Islet of Langerhans (tissue), 1 donor: ENCODE measurements around the gene DTHD1.

Experiments used
- FAIRE-seq: peaks from one replicate; lab custom pipeline; 2011; peaks lifted over from hg19 to GRCh38; lab: Jason Lieb, UNC

DTHD1 gene

DNA sequence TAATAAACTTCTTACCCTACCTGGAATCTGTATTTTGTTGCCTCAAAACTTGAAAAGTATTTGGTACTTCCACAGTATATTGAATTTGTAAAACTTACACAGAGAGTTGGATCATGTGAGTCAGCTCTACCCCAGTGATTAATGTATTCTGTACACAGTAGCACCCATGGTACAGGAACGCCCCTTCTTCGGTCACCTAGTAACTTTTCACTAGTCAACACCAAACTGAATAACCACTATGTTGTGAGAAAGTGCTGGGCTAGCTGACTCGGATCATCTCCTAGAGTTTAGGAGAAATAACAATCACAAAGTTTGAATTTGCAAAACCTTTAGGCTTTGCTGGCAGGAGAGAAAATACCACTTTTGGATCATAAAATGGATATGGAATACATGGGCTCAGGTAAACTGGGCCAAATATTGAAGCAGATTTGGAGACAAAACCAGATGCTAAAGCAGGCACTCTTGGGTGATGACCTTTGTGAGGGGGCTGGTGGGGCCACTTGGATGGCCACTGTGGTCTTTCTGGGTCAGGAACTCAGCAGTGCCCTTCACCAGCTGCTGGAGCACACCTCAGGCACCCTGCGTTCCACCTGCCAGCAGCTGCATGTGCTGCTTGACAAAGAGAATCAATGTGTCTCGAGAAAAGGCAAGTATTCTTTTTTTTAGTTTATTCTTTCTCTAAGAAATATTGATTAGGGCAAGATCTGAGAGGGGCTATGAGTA, at the start of gene DTHD1:
TSS of gene DTHD1 (plus strand) at position 233 of the 723 bp plus-strand sequence. CDS start at position 376, 143 bp downstream.
- no peak for FAIRE-seq

DNA sequence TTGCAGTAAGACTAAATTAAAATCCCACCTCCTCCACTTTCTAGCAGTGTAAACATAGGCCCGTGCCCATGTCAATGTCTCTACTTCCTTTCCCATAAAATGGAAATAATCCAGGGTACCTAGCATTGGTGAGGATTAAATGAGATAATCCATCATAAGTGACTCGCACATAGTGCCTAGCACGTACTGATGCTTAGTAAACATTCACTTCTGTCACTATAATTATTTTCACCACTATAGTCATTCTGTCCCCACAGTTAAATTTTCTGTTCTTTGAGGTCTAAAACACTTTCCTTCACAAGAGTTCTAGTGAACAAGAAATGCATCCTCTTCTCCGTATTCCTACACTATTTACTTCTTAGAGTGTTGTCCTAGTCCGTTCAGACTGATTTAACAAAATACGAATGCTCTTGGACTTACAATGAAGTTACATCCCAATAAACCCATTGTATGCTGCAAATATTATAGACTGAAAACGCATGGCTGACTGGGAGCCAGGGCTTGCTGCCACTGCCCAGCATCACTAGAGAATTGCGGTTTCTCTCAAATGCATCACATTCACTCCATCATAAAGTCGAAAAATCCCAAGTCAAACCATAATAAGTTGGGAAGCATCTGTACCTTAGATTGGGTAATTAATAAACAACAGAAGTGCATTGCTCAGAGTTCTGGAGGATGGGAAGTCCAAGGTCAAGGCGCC, 47.7 kb upstream of the DTHD1 start:
- no peak for FAIRE-seq

DNA sequence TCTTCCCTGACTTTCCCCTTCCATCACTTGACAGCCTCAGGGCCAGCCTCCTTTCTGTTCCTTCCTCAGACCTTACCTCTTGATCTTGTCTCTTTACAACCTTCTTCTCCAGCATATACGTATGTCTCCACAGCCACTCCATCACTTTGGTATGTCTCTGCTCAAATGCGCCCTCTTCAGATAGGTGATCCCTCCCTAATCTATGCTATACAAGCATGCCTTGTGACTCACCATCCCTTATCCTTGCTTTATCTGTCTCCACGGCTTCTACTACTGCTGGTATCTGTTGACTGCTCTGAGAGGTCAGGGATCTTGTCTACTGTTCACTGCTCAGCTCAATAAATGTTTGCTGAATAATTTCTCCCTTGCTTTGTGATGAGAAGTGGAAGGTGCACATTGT, 46.1 kb upstream of the DTHD1 start:
- no peak for FAIRE-seq

DNA sequence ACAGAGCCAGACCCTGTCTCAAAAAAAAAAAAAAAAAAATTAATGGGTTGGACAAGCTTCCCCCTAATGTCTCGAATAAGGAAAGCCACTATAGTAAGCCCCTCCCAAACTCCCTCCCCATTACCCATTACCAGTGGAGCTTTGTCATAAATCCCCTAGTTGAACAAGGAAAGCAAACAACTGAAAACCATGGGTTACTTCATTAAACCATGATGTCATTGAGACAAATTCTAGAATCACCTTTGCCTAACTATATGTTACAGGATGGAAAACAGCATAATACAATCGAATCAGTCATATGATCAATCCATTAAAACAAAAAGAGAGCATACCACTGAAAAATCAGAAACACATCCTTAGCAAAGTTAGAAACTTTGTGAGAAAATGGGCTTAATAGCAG, 45.3 kb upstream of the DTHD1 start:
- no peak for FAIRE-seq

DNA sequence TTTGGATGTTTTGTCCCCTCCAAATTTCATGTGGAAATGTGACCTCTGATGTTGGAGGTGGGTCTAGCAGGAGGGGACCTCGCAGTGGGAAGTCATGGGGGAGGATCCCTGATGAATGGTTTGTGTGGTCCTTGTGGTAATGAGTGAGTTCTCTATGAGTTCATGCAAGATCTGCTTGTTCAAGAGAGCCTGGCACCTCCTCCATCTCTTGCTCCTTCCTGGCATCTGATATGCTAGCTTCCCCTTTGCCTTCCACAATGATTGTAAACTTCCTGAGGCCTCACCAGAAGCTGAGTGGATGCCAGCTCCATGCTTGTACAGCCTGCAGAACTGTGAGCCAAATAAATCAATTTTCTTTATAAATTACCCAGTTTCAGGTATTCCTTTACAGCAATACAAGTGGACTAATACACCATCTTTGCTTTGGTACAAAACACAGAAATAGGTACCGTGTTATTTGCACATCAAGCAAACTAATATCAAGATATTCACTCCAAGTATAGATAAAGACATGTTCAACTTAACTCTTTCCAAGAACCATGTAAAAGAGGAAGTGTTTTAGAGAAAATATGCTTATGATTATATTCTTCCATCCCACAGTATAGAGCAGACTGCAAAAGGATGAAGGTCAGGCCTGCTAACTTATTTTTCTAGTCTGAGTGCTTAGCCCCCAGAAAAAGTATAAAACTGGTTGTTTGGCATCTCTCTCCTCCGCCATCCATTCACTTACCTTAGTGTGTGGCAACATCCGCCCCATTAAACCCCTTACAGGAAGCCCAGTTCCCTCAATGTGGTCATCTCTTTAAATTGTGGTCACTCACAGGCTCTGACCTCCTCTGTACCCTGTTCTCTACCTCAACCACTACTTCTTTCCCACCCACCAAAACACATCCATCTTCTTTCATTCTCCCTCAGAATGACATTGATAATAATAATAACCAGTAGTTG, 43.8 kb upstream of the DTHD1 start:
- FAIRE-seq = no peak

DNA sequence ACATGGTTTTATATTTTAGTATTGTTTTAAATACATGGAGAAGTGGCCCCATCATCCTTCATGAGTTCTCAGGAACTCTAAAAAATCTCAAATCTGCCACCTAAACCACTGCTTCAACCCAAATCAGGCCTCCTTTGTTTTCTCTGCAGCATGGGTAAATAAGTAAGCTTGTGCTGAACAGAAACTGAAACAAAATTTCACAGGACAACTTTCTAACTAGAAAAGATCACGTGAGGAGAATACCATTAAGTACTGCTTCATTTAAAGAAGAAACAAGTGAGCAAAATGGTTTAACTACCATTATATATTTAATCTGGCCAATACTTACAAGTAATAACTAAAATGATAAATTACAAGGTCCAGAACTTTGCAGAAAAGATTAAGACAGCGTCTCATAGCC, 39.6 kb upstream of the DTHD1 start:
- FAIRE-seq = no peak

DNA sequence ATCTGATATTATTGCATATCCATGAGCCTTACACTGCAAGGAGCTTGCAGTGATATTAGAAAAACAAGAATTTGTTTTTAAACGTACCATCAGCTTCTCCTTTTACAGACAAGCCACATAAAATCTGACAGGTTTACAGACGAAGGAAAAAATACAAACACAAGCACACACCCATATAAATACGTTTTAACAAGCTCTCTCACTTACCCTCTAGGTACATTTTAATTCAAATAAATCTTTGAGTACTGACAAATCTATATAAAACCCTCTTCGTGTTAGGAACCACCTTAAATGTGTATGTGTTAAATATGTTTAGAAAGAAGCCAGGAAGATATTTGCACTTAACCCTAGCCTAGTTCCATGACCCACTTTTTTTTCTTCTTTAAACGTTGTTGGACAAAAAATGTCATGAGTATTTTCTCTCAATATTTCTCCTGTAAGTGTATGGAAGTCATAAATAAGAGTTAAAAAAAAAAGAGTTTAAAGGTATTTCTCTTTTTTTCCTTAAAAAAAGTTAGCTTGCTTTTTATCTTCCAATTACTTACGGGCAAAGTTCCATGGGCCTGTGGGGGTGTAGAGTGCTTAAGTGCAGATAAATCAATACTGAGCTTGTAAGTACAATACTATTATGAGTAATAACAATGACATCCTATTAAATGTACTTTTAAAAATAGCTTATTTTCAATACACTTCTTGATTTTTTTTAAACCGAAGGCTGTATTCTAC, 38.6 kb upstream of the DTHD1 start:
- FAIRE-seq = no peak

DNA sequence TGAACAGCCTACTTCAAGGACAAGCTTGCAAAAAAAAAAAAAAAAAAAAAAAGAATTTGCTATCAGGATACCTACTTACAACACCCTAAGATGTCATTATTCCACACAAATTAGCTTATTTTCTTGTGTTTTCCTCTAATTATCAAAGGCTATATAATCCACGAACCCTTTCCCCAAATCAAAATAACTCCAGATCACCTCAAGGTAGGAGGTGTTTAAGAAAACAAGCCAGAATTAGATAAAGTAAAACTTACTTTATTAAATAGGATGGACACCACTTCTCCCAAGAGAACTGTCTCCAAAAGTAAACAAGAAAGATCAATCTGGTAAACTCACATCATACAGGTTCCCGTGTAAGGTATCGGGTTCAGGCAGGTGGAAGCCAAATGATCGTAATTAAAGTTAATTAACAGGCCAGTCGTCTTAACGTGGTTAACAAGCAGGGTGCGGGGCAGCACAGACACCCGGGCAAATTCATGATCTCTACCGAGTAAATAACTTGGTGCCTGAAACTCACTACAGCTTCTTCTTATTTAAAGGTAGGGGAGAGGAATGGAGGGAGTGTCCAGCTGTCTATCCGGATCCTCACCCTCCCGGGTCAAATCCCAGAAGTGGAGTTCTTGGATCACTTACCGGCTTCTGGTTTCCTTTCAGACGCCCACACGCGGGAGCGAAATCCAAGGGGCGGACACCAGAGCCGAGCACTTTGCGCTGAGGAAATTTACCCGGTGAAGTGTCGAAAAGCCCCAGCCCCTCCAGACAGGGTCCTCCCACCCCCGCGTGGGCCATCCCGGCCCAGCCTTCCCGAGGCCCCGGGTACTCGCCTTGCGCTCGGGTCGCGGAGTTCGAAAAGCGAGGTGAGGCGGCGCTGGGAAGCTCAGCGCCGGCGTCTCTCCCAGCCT, 37.8 kb upstream of the DTHD1 start:
- FAIRE-seq = no peak

DNA sequence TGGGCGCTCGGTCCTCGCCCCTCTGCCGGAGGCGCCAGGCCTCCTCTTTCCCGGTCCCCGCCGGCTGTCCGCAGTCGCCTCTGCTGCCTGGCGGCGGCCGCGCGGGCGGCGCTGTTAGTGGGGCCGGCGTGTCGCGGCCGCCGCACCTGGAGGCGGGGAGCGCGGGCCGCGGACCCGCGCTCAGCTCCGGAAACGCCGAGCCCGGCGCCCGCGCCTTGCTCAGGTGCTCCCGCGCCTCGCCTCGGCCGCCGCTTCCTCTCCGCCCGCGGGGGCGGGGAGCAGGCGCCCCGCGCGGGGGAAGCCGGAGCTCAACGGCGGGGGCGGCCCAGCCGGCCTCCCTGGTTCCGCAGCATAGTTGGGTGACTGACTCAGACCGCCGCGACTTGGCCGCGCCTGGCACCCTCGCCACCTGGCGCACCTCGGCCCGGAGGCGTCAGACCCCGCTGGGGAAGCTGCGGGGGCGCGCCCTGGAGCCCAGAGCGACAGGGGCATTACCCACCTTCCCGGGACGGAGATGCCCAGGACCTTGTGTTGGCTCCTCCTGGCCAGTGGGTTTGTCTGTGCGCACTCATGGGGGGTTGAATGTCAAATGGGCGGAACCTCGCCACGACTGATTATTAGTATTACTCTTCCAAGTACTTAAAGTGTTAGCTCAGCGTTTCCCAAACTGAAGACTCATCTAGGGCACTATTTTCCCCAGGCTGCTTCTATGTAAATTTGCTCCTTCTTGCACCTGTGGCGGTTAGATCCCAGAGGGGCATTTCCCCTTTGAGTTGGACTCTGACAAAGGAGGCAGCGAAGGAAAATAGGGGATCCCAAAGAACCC, 36.9 kb upstream of the DTHD1 start, which contains the start of gene ARAP2:
TSS of gene ARAP2 (minus strand) at position 258 of the 826 bp plus-strand sequence. CDS start 15,028 bp downstream, outside the sequence.
- no peak for FAIRE-seq

DNA sequence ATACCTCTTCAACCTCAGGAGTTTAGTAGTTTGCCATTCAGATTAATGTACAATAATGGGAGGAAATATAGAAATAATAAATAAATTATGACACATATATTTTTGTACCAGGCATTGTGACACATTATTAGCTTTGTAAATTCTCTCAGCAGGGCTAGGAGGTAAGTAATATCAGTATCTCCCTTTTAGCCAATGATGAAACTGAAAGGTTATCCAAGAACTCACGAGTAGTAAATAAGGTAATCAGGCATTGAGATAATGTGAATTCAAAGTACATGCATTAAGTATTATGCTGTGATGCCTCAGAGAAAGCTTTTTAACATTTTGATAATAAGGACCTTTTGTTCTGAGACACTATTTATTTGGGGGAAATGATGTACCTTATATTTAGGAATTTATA, 31.8 kb upstream of the DTHD1 start:
- no peak for FAIRE-seq

DNA sequence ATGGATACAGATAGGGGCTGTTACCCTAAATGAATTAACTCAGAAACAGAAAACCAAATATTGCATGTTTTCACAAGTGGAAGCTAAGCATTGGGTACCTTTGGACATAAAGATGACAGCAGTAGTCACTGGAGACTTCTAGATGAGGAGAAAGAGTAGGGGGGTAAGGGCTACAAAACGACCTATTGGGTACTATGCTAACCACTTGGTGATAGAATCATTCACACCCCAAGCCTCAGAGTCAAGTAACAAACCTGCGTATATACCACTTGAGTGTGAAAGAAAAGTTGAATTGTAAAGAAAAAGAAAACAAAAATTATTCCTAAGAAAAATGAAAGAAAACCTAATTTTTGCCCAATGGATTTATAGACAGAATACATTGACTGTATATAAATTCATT, 29.4 kb upstream of the DTHD1 start:
- no peak for FAIRE-seq

DNA sequence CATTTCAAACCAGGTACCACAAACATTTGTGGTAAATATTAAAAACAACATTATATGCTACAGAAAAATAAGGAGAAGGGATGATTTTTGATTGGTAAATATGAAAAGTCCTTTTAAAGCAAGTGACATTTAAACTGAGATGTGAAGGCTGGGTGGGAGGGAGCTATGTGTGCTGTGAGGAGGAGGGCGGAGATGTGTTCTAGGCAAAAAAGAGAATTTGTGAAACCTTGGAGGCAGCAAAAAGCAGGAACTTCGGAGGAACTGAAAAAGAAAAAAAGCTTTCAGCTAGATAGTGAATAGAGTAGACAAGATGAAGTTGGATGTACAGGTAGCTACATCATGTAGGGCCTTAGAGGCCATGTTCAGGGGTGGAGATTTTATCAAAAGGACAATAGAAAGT, 27.0 kb upstream of the DTHD1 start:
- no peak for FAIRE-seq

DNA sequence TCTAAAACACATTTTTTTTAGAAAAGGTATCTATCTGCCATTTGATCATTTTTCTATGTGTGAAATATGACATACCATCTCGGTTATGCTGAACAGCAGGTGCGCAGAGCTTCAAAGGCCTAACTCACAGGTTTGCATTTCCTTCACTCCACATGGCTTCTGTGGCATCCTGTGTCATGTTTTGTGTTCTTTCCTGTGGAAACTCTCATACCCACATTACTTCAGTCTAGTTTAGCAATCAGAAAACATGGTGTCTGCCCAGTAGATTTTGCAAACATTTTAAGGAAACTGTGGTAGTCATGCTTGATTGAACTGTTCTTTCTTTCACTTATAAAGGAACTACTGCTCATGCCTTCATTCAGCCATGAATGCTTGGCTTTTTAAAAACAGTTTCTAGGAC, 25.8 kb upstream of the DTHD1 start:
- FAIRE-seq = no peak

DNA sequence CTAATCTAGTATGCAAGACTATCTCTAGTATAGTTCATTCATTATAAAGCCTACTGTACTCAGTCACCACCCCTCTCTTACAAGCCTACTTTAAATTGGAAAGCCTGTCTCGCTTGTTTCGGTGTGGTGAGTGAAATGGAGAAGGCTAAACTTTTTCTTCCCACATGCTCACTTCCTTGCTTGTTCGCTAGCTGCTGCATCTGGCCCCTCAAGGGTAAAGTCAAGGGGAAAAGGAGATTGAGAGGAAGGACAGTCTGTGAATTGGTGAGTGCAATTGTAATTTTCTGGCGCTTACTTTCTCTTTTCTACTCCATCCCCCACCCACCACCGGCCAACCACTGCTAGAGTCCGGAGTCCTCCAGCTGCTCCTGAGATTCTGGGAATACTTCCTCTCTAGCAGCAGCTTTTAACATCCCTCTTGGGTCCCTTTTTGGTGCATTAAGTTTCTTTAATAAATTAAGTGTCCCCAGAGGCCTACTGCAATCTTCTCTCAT, 25.0 kb upstream of the DTHD1 start:
- no peak for FAIRE-seq

DNA sequence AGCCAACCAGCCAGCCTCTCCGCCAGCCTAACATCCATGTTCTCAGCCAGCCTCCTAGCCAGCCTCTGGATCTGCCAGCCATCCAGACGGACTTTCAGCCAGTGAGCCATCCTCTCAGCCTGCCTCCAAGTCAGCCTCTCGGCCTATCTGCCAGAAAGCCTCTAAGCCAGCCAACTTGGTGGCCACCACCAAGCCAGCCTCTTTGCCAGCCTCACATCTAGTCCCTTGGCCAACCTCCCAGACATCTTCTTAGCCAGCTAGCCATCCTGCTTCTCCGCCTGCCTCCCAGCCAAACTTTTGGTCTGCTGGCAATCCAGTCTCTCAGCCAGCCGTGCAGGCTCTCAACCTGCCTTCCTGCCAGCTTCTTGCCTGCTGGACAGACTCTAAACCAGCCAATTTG, 20.7 kb upstream of the DTHD1 start:
- no peak for FAIRE-seq

DNA sequence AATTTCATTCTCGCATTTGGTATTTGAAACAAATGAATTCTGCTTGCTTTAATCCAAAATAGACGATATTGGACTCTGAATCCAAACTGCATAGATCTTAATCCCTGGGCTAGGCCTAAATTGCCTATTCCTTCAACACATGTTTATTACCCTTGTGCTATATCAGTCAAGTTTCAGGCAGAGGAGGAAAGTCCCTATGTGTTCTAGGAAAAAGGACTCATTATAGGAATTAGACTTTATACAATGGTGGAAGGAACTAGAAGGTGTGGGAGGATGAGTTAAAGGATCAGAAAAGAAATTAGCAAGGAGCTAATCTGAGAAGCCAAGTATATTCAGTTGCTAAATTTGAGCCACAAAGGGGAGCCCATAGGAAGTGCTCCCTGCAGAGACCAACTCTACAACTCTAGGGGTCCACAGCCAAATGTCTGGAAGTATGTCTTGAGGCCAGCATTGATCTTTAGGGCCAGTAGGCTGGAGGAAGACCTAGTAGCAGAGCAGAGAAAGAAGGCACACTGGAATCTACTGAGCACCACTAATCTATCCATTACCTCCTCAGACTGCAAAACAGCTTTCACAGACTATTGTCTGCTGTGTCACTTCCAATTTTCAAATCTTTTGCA, 17.1 kb upstream of the DTHD1 start:
- no peak for FAIRE-seq

DNA sequence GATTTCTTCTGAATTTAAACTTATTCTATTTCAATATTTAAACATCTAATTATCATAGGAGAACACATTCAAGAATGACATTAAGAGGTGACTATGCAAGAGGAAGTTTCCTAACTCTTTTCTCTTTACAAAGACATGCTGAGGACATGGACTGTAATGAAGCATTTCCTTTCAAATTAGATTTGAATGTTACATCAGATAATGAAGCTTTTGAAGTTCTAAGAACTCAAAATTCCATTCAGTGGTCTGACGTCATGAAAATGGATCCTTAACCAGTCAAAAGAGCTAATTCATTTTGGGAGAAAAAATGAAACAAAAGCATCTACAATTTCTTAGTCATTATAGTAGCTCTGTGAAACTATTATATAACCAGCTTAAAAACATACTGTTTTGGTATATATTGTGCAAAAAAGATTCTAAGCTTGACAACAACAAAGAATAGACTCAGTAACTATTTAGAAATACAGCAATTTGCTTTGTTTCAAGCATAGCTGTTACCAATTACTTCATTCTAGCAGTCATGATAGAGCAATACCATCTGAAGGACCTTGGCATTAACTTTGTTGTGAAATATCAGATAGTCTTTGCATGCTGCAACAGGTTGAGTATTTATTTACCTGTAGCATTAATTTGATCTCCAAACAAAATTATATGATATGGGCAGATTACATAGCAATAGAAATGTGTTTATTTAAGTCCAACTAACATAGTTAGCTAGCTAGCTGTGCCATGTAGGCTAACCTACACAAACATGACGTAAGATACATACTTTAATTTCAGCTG, 13.7 kb upstream of the DTHD1 start:
- no peak for FAIRE-seq

DNA sequence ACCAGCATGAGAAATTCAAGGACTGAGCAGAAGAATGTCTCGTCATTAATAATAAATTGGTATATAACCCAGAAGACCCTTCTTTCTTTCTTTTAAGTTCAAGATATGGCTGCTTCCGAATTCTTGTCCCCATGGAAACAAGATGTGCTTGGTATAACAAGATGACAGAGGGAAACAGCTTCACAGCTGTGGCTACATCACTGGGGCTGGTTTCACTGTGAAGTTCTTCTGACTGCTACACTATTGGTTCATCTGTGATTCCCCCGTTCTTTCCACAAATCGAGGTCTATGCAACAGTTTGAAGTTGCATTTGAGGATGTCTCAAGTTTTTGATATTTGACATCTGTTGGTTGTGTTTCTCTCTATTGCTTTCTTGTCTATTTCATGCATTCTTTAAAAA, 12.3 kb upstream of the DTHD1 start:
- no peak for FAIRE-seq
